WTC11 (cell line): ENCODE results near the gene HS1BP3. TPM values are rescaled to one million over a fixed set of nuclear protein-coding genes. Genes with fewer than 3 reads are reported as not detected.
A peak's percentile ranks its signal among the peaks of the same experiment; 100 is the strongest.

Experiments used
- ATAC-seq: fragments of 200-7000 bp; cut with Tn5 transposase; 2 replicates; pipeline ENCODE4 v1.10.0; 2021; ENCODE audit warnings: mild to moderate bottlenecking, moderate library complexity
- CTCF ChIA-PET: fragments of 300-600 bp; sonication (Branson Sonifier 250); formaldehyde crosslinking; loops from one replicate; lab custom pipeline; 2021; ENCODE audit warnings: antibody characterized with exemption; lab: Charles Lee
- POLR2A ChIA-PET: fragments of 350-600 bp; sonication (Branson Sonifier 250); formaldehyde crosslinking; loops from one replicate; lab custom pipeline; 2021; ENCODE audit warnings: antibody characterized with exemption; lab: Charles Lee
- DNase-seq: peaks from one replicate; pipeline ENCODE4 v3.0.0; 2021; ENCODE audit warnings: low spot score
- H3K27ac Mint-ChIP-seq: 2 replicates; pipeline ENCODE4 v1.8.0; 2021; ENCODE audit warnings: mixed read lengths
- H3K27me3 Mint-ChIP-seq: 2 replicates; pipeline ENCODE4 v1.8.0; 2021; ENCODE audit warnings: low read depth, mild to moderate bottlenecking, moderate library complexity, mixed read lengths
- H3K36me3 Mint-ChIP-seq: 2 replicates; pipeline ENCODE4 v1.8.0; 2021; ENCODE audit warnings: mixed read lengths
- H3K4me1 Mint-ChIP-seq: 2 replicates; pipeline ENCODE4 v1.8.0; 2022; ENCODE audit warnings: mixed read lengths
- H3K4me3 Mint-ChIP-seq: 2 replicates; pipeline ENCODE4 v1.8.0; 2021; ENCODE audit warnings: mild to moderate bottlenecking, moderate library complexity, mixed read lengths
- H3K9me3 Mint-ChIP-seq: 2 replicates; pipeline ENCODE4 v1.8.0; 2021; ENCODE audit warnings: mixed read lengths
- ETV6 ChIP-seq: sonication (generic); formaldehyde crosslinking; IDR thresholded peaks from 2 replicates; pipeline ENCODE4 v1.8.1; 2022; ENCODE audit warnings: mild to moderate bottlenecking, missing genetic modification reagents
- FOXP1 ChIP-seq: sonication (generic); formaldehyde crosslinking; IDR thresholded peaks from 2 replicates; pipeline ENCODE4 v1.8.0; 2022; ENCODE audit warnings: missing genetic modification reagents, mild to moderate bottlenecking, moderate library complexity, borderline replicate concordance
- GABPB1 ChIP-seq: sonication (generic); formaldehyde crosslinking; IDR thresholded peaks from 2 replicates; pipeline ENCODE4 v1.8.1; 2023; ENCODE audit warnings: mild to moderate bottlenecking, missing genetic modification reagents
- NFE2L1 ChIP-seq: sonication (generic); formaldehyde crosslinking; IDR thresholded peaks from 2 replicates; pipeline ENCODE4 v1.8.1; 2023; ENCODE audit warnings: missing genetic modification reagents
- NR2C2 ChIP-seq: sonication (generic); formaldehyde crosslinking; IDR thresholded peaks from 2 replicates; pipeline ENCODE4 v1.8.0; 2022; ENCODE audit warnings: mild to moderate bottlenecking, missing genetic modification reagents
- TEAD1 ChIP-seq: sonication (generic); formaldehyde crosslinking; IDR thresholded peaks from 2 replicates; pipeline ENCODE4 v1.8.0; 2022; ENCODE audit warnings: mild to moderate bottlenecking, missing genetic modification reagents
- TEAD4 ChIP-seq: sonication (generic); formaldehyde crosslinking; IDR thresholded peaks from 2 replicates; pipeline ENCODE4 v1.8.0; 2022; ENCODE audit warnings: mild to moderate bottlenecking, missing genetic modification reagents
- ZNF396 ChIP-seq: fragments of 250-450 bp; sonication (Bioruptor Pico); IDR thresholded peaks from 2 replicates; pipeline ENCODE4 v1.8.0; 2021; ENCODE audit warnings: mild to moderate bottlenecking, moderate library complexity, borderline replicate concordance
- ZNF416 ChIP-seq: fragments of 250-450 bp; sonication (Bioruptor Pico); IDR thresholded peaks from 2 replicates; pipeline ENCODE4 v1.9.0; 2021; ENCODE audit warnings: mild to moderate bottlenecking, inconsistent platforms
- total RNA-seq: library from RNA; stranded (reverse); gene quantifications from 3 replicates; pipeline ENCODE4 v1.2.3, GENCODE V29; 2021
- TF ChIP-seq, protein P1 (sequence below): sonication (generic); formaldehyde crosslinking; IDR thresholded peaks from 2 replicates; pipeline ENCODE4 v1.8.0; 2022; ENCODE audit warnings: mild to moderate bottlenecking, missing genetic modification reagents
- TF ChIP-seq, protein P2 (sequence below): sonication (generic); formaldehyde crosslinking; IDR thresholded peaks from 2 replicates; pipeline ENCODE4 v1.8.0; 2022; ENCODE audit warnings: mild to moderate bottlenecking, missing genetic modification reagents
- TF ChIP-seq, protein P3 (sequence below): sonication (generic); formaldehyde crosslinking; IDR thresholded peaks from 2 replicates; pipeline ENCODE4 v1.8.0; 2022; ENCODE audit warnings: mild to moderate bottlenecking, missing genetic modification reagents
- TF ChIP-seq, protein P4 (sequence below): fragments of 200-600 bp; IDR thresholded peaks from 2 replicates; pipeline ENCODE4 v1.8.0; 2022; ENCODE audit warnings: antibody characterized with exemption
- TF ChIP-seq, protein P5 (sequence below): sonication (generic); formaldehyde crosslinking; IDR thresholded peaks from 2 replicates; pipeline ENCODE4 v1.8.1; 2022; ENCODE audit warnings: mild to moderate bottlenecking, missing genetic modification reagents, moderate library complexity, borderline replicate concordance
- TF ChIP-seq, protein P6 (sequence below): sonication (generic); formaldehyde crosslinking; IDR thresholded peaks from 2 replicates; pipeline ENCODE4 v1.8.0; 2022; ENCODE audit warnings: mild to moderate bottlenecking, missing genetic modification reagents

Gene HS1BP3
- total RNA-seq, 1 experiment from 2014 or later, result 17.9 TPM

DNA sequence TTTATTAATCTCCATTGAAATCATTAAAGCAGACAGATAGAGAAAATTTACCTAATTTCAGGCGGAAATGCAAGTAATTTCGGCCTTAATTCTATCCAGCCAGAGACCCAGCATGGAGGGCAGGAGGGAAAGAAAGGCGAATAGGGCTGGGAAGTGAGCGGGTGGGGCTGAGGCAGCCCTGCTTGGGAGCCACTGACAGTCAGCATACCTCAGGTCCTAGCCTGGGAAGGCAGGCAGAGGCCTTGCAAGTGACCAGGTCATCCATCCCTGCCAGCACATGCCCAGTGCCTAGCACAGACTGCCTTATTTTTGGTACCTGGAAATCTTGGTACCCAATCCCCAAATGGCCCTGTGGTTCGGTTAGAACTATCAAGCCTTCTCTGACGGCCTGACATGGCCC lies 17.6 kb upstream of the HS1BP3 start:
- DNase-seq, result no peak
- Mint-ChIP-seq H3K27me3 (peaks cover 96% of the 10 kb centered on the region), H3K9me3 (no peaks in the 10 kb centered on the region), H3K4me3 (peak overlapping the region; percentile 53), H3K4me1 (peaks cover 55% of the 10 kb centered on the region), H3K36me3 (no peaks in the 10 kb centered on the region), H3K27ac (no peak overlapping the region)
- CTCF ChIA-PET, result interaction anchor here (0.9 to 8.9 kb wide), 2 partner anchors 6 to 295 kb away, joined by 3 to 329 read pairs; no protein-coding TSS in a partner anchor
- POLR2A ChIA-PET, result no interaction called here
- TF ChIP-seq TEAD1 (CRISPR knock-in tag), result no peak
- no peak for TF ChIP-seq NFE2L1 (CRISPR knock-in tag)
- TF ChIP-seq ETV6 (CRISPR knock-in tag), result no peak
- no peak for TF ChIP-seq NR2C2 (CRISPR knock-in tag)
- TF ChIP-seq, protein P1, sequence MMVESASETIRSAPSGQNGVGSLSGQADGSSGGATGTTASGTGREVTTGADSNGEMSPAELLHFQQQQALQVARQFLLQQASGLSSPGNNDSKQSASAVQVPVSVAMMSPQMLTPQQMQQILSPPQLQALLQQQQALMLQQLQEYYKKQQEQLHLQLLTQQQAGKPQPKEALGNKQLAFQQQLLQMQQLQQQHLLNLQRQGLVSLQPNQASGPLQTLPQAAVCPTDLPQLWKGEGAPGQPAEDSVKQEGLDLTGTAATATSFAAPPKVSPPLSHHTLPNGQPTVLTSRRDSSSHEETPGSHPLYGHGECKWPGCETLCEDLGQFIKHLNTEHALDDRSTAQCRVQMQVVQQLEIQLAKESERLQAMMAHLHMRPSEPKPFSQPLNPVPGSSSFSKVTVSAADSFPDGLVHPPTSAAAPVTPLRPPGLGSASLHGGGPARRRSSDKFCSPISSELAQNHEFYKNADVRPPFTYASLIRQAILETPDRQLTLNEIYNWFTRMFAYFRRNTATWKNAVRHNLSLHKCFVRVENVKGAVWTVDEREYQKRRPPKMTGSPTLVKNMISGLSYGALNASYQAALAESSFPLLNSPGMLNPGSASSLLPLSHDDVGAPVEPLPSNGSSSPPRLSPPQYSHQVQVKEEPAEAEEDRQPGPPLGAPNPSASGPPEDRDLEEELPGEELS (CRISPR knock-in tag), result no peak
- no peak for TF ChIP-seq TEAD4 (CRISPR knock-in tag)
- TF ChIP-seq, protein P2, sequence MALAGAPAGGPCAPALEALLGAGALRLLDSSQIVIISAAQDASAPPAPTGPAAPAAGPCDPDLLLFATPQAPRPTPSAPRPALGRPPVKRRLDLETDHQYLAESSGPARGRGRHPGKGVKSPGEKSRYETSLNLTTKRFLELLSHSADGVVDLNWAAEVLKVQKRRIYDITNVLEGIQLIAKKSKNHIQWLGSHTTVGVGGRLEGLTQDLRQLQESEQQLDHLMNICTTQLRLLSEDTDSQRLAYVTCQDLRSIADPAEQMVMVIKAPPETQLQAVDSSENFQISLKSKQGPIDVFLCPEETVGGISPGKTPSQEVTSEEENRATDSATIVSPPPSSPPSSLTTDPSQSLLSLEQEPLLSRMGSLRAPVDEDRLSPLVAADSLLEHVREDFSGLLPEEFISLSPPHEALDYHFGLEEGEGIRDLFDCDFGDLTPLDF, result no peak
- TF ChIP-seq ZNF416, result no peak
- TF ChIP-seq, protein P3, sequence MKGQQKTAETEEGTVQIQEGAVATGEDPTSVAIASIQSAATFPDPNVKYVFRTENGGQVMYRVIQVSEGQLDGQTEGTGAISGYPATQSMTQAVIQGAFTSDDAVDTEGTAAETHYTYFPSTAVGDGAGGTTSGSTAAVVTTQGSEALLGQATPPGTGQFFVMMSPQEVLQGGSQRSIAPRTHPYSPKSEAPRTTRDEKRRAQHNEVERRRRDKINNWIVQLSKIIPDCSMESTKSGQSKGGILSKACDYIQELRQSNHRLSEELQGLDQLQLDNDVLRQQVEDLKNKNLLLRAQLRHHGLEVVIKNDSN, result no peak
- TF ChIP-seq, protein P4, sequence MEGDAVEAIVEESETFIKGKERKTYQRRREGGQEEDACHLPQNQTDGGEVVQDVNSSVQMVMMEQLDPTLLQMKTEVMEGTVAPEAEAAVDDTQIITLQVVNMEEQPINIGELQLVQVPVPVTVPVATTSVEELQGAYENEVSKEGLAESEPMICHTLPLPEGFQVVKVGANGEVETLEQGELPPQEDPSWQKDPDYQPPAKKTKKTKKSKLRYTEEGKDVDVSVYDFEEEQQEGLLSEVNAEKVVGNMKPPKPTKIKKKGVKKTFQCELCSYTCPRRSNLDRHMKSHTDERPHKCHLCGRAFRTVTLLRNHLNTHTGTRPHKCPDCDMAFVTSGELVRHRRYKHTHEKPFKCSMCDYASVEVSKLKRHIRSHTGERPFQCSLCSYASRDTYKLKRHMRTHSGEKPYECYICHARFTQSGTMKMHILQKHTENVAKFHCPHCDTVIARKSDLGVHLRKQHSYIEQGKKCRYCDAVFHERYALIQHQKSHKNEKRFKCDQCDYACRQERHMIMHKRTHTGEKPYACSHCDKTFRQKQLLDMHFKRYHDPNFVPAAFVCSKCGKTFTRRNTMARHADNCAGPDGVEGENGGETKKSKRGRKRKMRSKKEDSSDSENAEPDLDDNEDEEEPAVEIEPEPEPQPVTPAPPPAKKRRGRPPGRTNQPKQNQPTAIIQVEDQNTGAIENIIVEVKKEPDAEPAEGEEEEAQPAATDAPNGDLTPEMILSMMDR, result no peak
- TF ChIP-seq ZNF396 (CRISPR knock-in tag), result no peak
- TF ChIP-seq, protein P5, sequence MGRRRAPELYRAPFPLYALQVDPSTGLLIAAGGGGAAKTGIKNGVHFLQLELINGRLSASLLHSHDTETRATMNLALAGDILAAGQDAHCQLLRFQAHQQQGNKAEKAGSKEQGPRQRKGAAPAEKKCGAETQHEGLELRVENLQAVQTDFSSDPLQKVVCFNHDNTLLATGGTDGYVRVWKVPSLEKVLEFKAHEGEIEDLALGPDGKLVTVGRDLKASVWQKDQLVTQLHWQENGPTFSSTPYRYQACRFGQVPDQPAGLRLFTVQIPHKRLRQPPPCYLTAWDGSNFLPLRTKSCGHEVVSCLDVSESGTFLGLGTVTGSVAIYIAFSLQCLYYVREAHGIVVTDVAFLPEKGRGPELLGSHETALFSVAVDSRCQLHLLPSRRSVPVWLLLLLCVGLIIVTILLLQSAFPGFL, result no peak
- no peak for ATAC-seq

DNA sequence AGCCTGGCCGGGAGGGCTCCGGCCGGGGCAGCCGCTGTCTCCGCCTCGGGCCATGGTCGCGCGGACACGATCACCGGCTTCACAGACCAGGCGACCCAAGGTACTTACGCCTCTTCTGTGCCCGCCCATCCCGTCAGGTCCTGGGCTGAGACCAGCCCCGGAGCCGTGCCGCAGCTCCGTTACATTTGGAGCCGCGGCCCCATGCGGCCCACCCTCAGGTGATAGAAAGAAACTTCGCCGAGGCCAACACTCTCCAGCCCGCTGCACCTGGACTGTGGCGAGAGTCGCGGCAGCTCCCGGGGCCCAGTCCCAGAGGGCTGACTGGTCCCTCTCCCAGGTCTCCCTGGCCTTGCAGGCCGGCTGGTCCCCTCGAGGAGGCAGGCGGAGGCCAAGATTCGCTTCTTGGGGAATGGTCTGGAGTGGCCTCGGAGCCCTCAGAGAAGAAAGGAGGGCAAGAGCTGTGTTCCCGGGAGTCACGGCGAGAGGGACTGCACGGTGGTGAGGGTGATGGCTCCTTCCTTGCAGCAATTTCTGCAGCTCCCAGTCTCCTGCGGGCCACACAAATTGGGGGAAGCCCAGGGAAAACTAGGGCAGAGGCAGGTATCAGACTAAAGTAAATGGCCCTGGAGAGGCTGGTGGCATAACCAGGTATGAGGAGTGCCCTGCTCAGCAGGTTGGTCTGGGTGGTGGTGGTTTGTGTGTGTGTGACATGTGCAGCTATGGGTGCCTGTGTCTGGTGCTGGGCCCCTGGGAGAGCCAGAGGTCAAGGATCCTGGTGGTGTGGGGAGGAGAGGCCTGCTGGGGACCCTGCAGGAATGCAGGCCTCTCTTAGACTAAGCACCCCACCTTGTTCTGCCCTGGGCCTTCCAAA lies 16.9 kb upstream of the HS1BP3 start:
- peak overlapping the region; percentile 53 for H3K4me3 Mint-ChIP-seq

More for the DNA sequence above, 16.9 kb upstream of the HS1BP3 start:
- DNase-seq, result peak; percentile 48
- Mint-ChIP-seq H3K9me3 (no peaks in the 10 kb centered on the region), H3K27ac (no peak overlapping the region), H3K27me3 (peaks cover 96% of the 10 kb centered on the region), H3K36me3 (no peaks in the 10 kb centered on the region), H3K4me1 (peaks cover 48% of the 10 kb centered on the region)
- POLR2A ChIA-PET, result no interaction called here
- CTCF ChIA-PET, result interaction anchor here (0.9 to 8.9 kb wide), 4 partner anchors 7 to 296 kb away, joined by 3 to 329 read pairs (median 24); partner anchors contain the start of gene HS1BP3
- ATAC-seq, result peak; percentile 3; the same call in 1 of the 2 replicates
- TF ChIP-seq, protein P6, sequence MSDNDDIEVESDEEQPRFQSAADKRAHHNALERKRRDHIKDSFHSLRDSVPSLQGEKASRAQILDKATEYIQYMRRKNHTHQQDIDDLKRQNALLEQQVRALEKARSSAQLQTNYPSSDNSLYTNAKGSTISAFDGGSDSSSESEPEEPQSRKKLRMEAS (CRISPR knock-in tag), result 0 out of 2 replicates have a peak, but pooled peaks have one; percentile 36
- TF ChIP-seq ZNF416, result no peak
- 0 out of 2 replicates have a peak, but pooled peaks have one; percentile 24 for TF ChIP-seq GABPB1 (CRISPR knock-in tag)
- peak; percentile 45; the same call in 1 of the 2 replicates for TF ChIP-seq FOXP1
